Right lobe of liver (tissue), 6 donors: ENCODE results near the gene GALNT15. TPM values are rescaled to one million over a fixed set of nuclear protein-coding genes. Genes with fewer than 3 reads are reported as not detected.

Experiments used
- ATAC-seq, 4 donors: fragments of 200-7000 bp; cut with Tn5 transposase; one replicate each; pipeline ENCODE4 v1.9.1; 2020; ENCODE audit warnings: mild to moderate bottlenecking in 4 of 4, moderate library complexity in 4 of 4
- DNase-seq, 3 donors: peaks; one replicate each; pipeline ENCODE4 v3.0.0-alpha.2; 2020
- H3K27ac ChIP-seq, 3 donors: fragments of 200-600 bp; one replicate each; pipeline ENCODE4 v1.8.0; 2022
- H3K27me3 ChIP-seq, 2 donors: fragments of 200-600 bp; one replicate each; pipeline ENCODE4 v1.8.0; 2022
- H3K36me3 ChIP-seq, 4 donors: fragments of 200-600 bp; sonication (generic) in 1 of 4; one replicate each; pipeline versions ENCODE4 v1.5.1 to v1.8.0; 2017 to 2022; ENCODE audit warnings: control low read depth in 1 of 4
- H3K4me1 ChIP-seq, 4 donors: fragments of 200-600 bp; sonication (generic) in 1 of 4; one replicate each; pipeline versions ENCODE4 v1.5.1 to v1.8.0; 2017 to 2022; ENCODE audit warnings: control low read depth in 1 of 4
- H3K4me3 ChIP-seq, 3 donors: fragments of 200-600 bp; one replicate each; pipeline ENCODE4 v1.8.0; 2022
- H3K9me3 ChIP-seq, 4 donors: fragments of 200-600 bp; sonication (generic) in 1 of 4; one replicate each; pipeline versions ENCODE4 v1.5.1 to v1.8.0; 2017 to 2022; ENCODE audit warnings: control low read depth in 1 of 4
- CTCF ChIP-seq, 4 donors: fragments of 200-600 bp in 3 of 4; fragments of 450-650 bp in 1 of 4; IDR thresholded peaks; one replicate each; pipeline versions ENCODE4 v1.5.1 to v1.8.0; 2016 to 2022; ENCODE audit warnings: antibody characterized with exemption in 4 of 4, mild to moderate bottlenecking in 2 of 4
- POLR2A ChIP-seq: fragments of 450-650 bp; IDR thresholded peaks from one replicate; pipeline ENCODE4 v1.6.1; 2017; ENCODE audit warnings: antibody characterized with exemption, mild to moderate bottlenecking
- WGBS: methylation state at CpG from one replicate; pipeline ENCODE4 v1.1.6; 2018; ENCODE audit warnings: low coverage, low lambda C conversion rate; ENCODE audit not compliant: insufficient coverage; ENCODE audit errors: missing lambda C conversion rate; 5-methylcytosine and 5-hydroxymethylcytosine counted together
- intact Hi-C, 2 donors: fragments of 100-400 bp; cut with DNase I; formaldehyde crosslinking; loops; one replicate each; pipeline versions ENCODE4 v1.11.2 to v1.14.1; 2022
- total RNA-seq, 6 experiments: library from RNA; depleted of rRNA in 2 of 6; stranded (reverse); fragments of >200 nt in 2 of 6; fragmentation: NEBNext Ultra II Directional in 3 of 6; extraction: Animal tissue kit (Norgen Biotek cat#: 25700) in 3 of 6; gene quantifications; one replicate each; pipeline versions ENCODE4 v1.1.0 to v1.2.4, GENCODE V29; 2016 to 2023
- donor health status: DM: no; HTN: yes; CAD: no.
- donor health status: DM: no; HTN: no; CAD: no.
- donor health status: DM: no; HTN: no; CAD: no.
- donor health status: DM: no; HTN: yes; CAD: no.
- donor health status: DM: no; HTN: yes; CAD: no.

The GALNT15 gene
- total RNA-seq, 6 experiments from 2014 or later: 2.0 to 9.2 (median 4.0) TPM

DNA sequence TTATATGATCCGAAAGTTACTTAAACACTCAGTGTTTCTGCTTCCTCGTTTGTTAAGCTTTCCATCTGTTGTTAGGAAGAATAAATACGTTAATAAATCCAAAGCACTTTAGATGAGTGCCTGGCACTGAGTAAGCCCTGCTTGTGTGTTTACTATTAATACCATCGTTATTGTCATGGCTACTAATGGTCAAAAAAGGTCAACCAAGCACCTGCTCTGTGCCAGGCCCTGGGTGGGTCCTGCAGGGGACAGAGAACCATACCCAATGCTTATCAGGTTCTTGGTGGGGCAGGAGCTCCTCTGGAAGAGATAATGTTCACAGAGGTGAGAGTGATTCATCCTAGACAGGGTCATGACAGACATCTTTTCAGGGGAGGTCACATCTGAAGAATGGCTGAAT lies 39.9 kb downstream of the GALNT15 start:
- Histone ChIP-seq H3K27ac (no peak overlapping the region), H3K27me3 (no peaks in the 10 kb centered on the region), H3K36me3 (no peaks in the 10 kb centered on the region), H3K4me3 (no peak overlapping the region), H3K4me1 (no peaks in the 10 kb centered on the region), H3K9me3 (no peaks in the 10 kb centered on the region)
- no peak for ATAC-seq
- no peak for DNase-seq
- WGBS: 75% methylated on average over 4 of the region's 4 CpGs
- no peak for TF ChIP-seq POLR2A
- TF ChIP-seq CTCF (IDR thresholded peaks at IDR 0.05): no peak
- intact Hi-C loops: no loop called here

- H3K9me3 ChIP-seq: no peaks in the 10 kb centered on the region
- DNase-seq: no peak
- ATAC-seq: no peak
- H3K27ac ChIP-seq: no peak overlapping the region
- no peaks in the 10 kb centered on the region for H3K4me1 ChIP-seq
- 93% methylated on average over 15 of the region's 17 CpGs for WGBS
- H3K27me3 ChIP-seq: no peaks in the 10 kb centered on the region
- no peak overlapping the region for H3K4me3 ChIP-seq
- intact Hi-C loops: no loop called here
- H3K36me3 ChIP-seq: no peaks in the 10 kb centered on the region
- no peak for TF ChIP-seq CTCF (IDR thresholded peaks at IDR 0.05)
- TF ChIP-seq POLR2A: no peak
Observed at GRCh38 chr3:16216373-16216935, 42.0 kb downstream of the GALNT15 start.

GRCh38 chr3:16219777-16220176 lies 45.3 kb downstream of the GALNT15 start:
- no peak overlapping the region for H3K27ac ChIP-seq
- intact Hi-C loops: no loop called here
- TF ChIP-seq POLR2A (no peak), CTCF (IDR thresholded peaks at IDR 0.05) (no peak)
- WGBS: 100% methylated on average over 1 of the region's 3 CpGs
- ATAC-seq: no peak
- H3K36me3 ChIP-seq: peaks cover 0 to 2% (median 0%) of the 10 kb centered on the region in 4 donors
- H3K27me3 ChIP-seq: no peaks in the 10 kb centered on the region
- DNase-seq: no peak
- H3K9me3 ChIP-seq: no peaks in the 10 kb centered on the region
- no peaks in the 10 kb centered on the region for H3K4me1 ChIP-seq
- no peak overlapping the region for H3K4me3 ChIP-seq

DNA sequence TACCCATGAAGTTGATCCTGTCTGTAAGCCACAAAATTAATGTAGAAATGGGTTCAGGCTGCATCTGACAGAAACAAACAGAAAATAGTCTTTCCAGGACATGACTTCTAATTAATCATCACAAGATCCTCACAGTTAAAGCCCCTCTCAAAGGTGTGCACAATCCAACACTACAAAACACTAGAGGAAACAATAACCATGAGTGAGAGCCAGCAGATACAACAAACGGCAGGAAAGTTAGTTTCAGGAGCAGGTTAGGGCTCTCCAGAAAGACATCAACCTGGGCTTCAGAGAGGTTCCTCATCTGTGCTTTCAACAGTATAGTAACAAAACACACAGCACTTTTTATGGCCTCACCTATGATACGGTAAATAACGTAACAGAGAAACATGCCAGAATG lies 47.5 kb downstream of the GALNT15 start:
- H3K36me3 ChIP-seq: peaks cover 0 to 2% (median 0%) of the 10 kb centered on the region in 4 donors
- intact Hi-C loops: no loop called here
- 94% methylated on average over 2 of the region's 3 CpGs for WGBS

More for the DNA sequence above, 47.5 kb downstream of the GALNT15 start:
- no peaks in the 10 kb centered on the region for H3K4me1 ChIP-seq
- H3K27me3 ChIP-seq: no peaks in the 10 kb centered on the region
- no peak for ATAC-seq
- DNase-seq: no peak
- H3K27ac ChIP-seq: no peak overlapping the region
- H3K4me3 ChIP-seq: no peak overlapping the region
- TF ChIP-seq POLR2A: no peak
- TF ChIP-seq CTCF (IDR thresholded peaks at IDR 0.05): no peak
- no peaks in the 10 kb centered on the region for H3K9me3 ChIP-seq
